ENCODE data around the gene G0S2.

Gene G0S2

GRCh38 chr1:209648931-209649776 is 26.1 kb upstream of the G0S2 start:
- no peak for ATAC-seq

GRCh38 chr1:209650454-209650853 is 24.8 kb upstream of the G0S2 start:
- no peak for ATAC-seq

GRCh38 chr1:209651138-209651587 is 24.0 kb upstream of the G0S2 start:
- ATAC-seq: peak; percentile 76 to 77

- no peak for ATAC-seq
Observed at GRCh38 chr1:209652121-209652735, 23.0 kb upstream of the G0S2 start, which contains the start of gene LAMB3. Gene LAMB3 (minus strand): TSS chr1:209652425. CDS start chr1:209650944, 1,481 bp downstream.

- peak in 1 of 2 donors; percentile 22 for ATAC-seq
Observed at GRCh38 chr1:209652873-209653401, 22.3 kb upstream of the G0S2 start.

- ATAC-seq: no peak
Observed at GRCh38 chr1:209653915-209654351, 21.3 kb upstream of the G0S2 start.

- no peak for ATAC-seq
Observed at GRCh38 chr1:209655411-209656231, 19.6 kb upstream of the G0S2 start.

- ATAC-seq: peak in 1 of 2 donors; percentile 25
Observed at GRCh38 chr1:209657140-209657879, 17.9 kb upstream of the G0S2 start.

- no peak for ATAC-seq
Observed at GRCh38 chr1:209657918-209658317, 17.3 kb upstream of the G0S2 start.

GRCh38 chr1:209659909-209660308 is 15.3 kb upstream of the G0S2 start:
- peak in 1 of 2 donors; percentile 59 for ATAC-seq

GRCh38 chr1:209661071-209661470 is 14.1 kb upstream of the G0S2 start:
- no peak for ATAC-seq

GRCh38 chr1:209662879-209663327 is 12.3 kb upstream of the G0S2 start:
- no peak for ATAC-seq

GRCh38 chr1:209667103-209667502 is 8.1 kb upstream of the G0S2 start:
- no peak for ATAC-seq

GRCh38 chr1:209667708-209668107 is 7.5 kb upstream of the G0S2 start:
- ATAC-seq: no peak

GRCh38 chr1:209670441-209671082 is 4.7 kb upstream of the G0S2 start:
- ATAC-seq: no peak

- ATAC-seq: peak; percentile 67 to 70
Observed at GRCh38 chr1:209672705-209673630, 2.2 kb upstream of the G0S2 start.

- no peak for ATAC-seq
Observed at GRCh38 chr1:209673631-209674417, 1.4 kb upstream of the G0S2 start.

- ATAC-seq: no peak
Observed at GRCh38 chr1:209675565-209676154, 448 bp downstream of the G0S2 start.

GRCh38 chr1:209678981-209679539 is 3.8 kb downstream of the G0S2 start:
- ATAC-seq: no peak

Data from activated CD4-positive, CD25-positive, alpha-beta regulatory T cell treated with anti-CD3 and anti-CD28 coated beads, Interleukin-2, amount 50 U/mL, for 24 hours (primary cell).